AG08395 (cell line): ENCODE results near the gene SLC35D3.
"Not testable (repeated sequence)": the region's sequence is repeated elsewhere in the genome, so short reads cannot be mapped to it uniquely, and the experiment has no call there.

ENCODE experiments used
- DNase-seq: peaks from one replicate; pipeline ENCODE4 v3.0.0; 2012; ENCODE audit warnings: mixed read lengths, low spot score

Gene SLC35D3

GRCh38 chr6:136923116-136923953 lies 1.2 kb downstream of the SLC35D3 start:
- no peak for DNase-seq

- no peak for DNase-seq
Measured at GRCh38 chr6:136923954-136924673, 2.0 kb downstream of the SLC35D3 start.

GRCh38 chr6:136926383-136926782 lies 4.3 kb downstream of the SLC35D3 start:
- no peak for DNase-seq

GRCh38 chr6:136927292-136927691 lies 5.2 kb downstream of the SLC35D3 start:
- peak; percentile 8 for DNase-seq

GRCh38 chr6:136930528-136930927 lies 8.4 kb downstream of the SLC35D3 start:
- DNase-seq: no peak

GRCh38 chr6:136932599-136932998 lies 10.5 kb downstream of the SLC35D3 start:
- no peak for DNase-seq

- no peak for DNase-seq
Measured at GRCh38 chr6:136945072-136945471, 23.0 kb downstream of the SLC35D3 start.

GRCh38 chr6:136945711-136946121 lies 23.6 kb downstream of the SLC35D3 start:
- no peak for DNase-seq

GRCh38 chr6:136947037-136947436 lies 24.9 kb downstream of the SLC35D3 start:
- DNase-seq: no peak

GRCh38 chr6:136949957-136950356 lies 27.9 kb downstream of the SLC35D3 start:
- not testable (repeated sequence) for DNase-seq

GRCh38 chr6:136950436-136951126 lies 28.5 kb downstream of the SLC35D3 start:
- no peak for DNase-seq

- DNase-seq: no peak
Measured at GRCh38 chr6:136952714-136953260, 30.7 kb downstream of the SLC35D3 start.

GRCh38 chr6:136955123-136955522 lies 33.0 kb downstream of the SLC35D3 start:
- no peak for DNase-seq

- DNase-seq: no peak
Measured at GRCh38 chr6:136956590-136957544, 34.8 kb downstream of the SLC35D3 start.

- DNase-seq: no peak
Measured at GRCh38 chr6:136958168-136958567, 36.1 kb downstream of the SLC35D3 start.

- no peak for DNase-seq
Measured at GRCh38 chr6:136959471-136959891, 37.4 kb downstream of the SLC35D3 start.

GRCh38 chr6:136959935-136960334 lies 37.8 kb downstream of the SLC35D3 start:
- DNase-seq: not testable (repeated sequence)

GRCh38 chr6:136960781-136961180 lies 38.7 kb downstream of the SLC35D3 start:
- DNase-seq: no peak

GRCh38 chr6:136961848-136962247 lies 39.7 kb downstream of the SLC35D3 start:
- no peak for DNase-seq

- no peak for DNase-seq
Measured at GRCh38 chr6:136962661-136963060, 40.6 kb downstream of the SLC35D3 start.

- DNase-seq: no peak
Measured at GRCh38 chr6:136963259-136963658, 41.2 kb downstream of the SLC35D3 start.
